ENCODE results near the gene LEP. TPM values are rescaled to one million over a fixed set of nuclear protein-coding genes. Genes with fewer than 3 reads are reported as not detected.

Gene LEP
- total RNA-seq, 1 experiment from 2014 or later = not detected

- H3K23ac ChIP-seq (ENCODE audit: insufficient read length, low read depth, low read length) = no peak overlapping the region
- no peak overlapping the region for H4K91ac ChIP-seq (ENCODE audit: insufficient read length, low read depth, low read length)
- no peak overlapping the region for H2AFZ ChIP-seq (ENCODE audit: low read length)
- H3K27ac ChIP-seq (ENCODE audit: insufficient read length, low read depth, low read length) = no peak overlapping the region
- no peak overlapping the region for H3K4me2 ChIP-seq (ENCODE audit: insufficient read depth, insufficient read length, low read length)
- H3K56ac ChIP-seq (ENCODE audit: insufficient read length, low read depth, low read length) = no peak overlapping the region
- H2BK15ac ChIP-seq (ENCODE audit: low read depth, low read length) = no peak overlapping the region
- no peak overlapping the region for H4K8ac ChIP-seq (replicated peaks; ENCODE audit: insufficient read length, low read depth, low read length)
- peaks cover 20 to 25% of the 10 kb centered on the region in 2 experiments for H3K4me1 Mint-ChIP-seq
- H3K9ac ChIP-seq (ENCODE audit: extremely low read depth, insufficient read length, low read length) = no peak overlapping the region
- no peak overlapping the region for H3K4ac ChIP-seq (ENCODE audit: low read depth, low read length)
- no peak overlapping the region for H2BK5ac ChIP-seq (ENCODE audit: insufficient read length, low read length)
- peaks cover 8 to 21% (median 10%) of the 10 kb centered on the region in 3 experiments for H3K36me3 Mint-ChIP-seq (ENCODE audit: insufficient read depth in 1 of 3, low read depth in 3 of 3)
- H3T11ph ChIP-seq (ENCODE audit: low read length) = no peak overlapping the region
- no peaks in the 10 kb centered on the region for H3K79me1 ChIP-seq (ENCODE audit: insufficient read depth, low read depth, low read length, poor library complexity, severe bottlenecking)
- no peak overlapping the region for H2BK120ac ChIP-seq (ENCODE audit: low read depth, low read length, poor library complexity, severe bottlenecking)
- H2BK12ac ChIP-seq (ENCODE audit: insufficient read length, low read depth, low read length) = no peak overlapping the region
- H3K4me3 Mint-ChIP-seq = no peak overlapping the region; a peak in 1 of 5 replicates
- H3K9me3 Mint-ChIP-seq = peaks cover 28% of the 10 kb centered on the region in 2 experiments
- no CpG with 5 or more reads among the region's 4 CpGs for WGBS (ENCODE audit: extremely low coverage, insufficient read length, low lambda C conversion rate)
- no peaks in the 10 kb centered on the region for H3K79me2 ChIP-seq (ENCODE audit: insufficient read depth, low read length)
- no peak overlapping the region for H4K5ac ChIP-seq (ENCODE audit: insufficient read length, low read depth, low read length)
- no peak overlapping the region for H3K27ac Mint-ChIP-seq
- peaks cover 68% of the 10 kb centered on the region for H3K27me3 Mint-ChIP-seq (ENCODE audit: low read depth)
- no peak overlapping the region for H2AK5ac ChIP-seq (ENCODE audit: insufficient read length, low read length)
- peaks cover 15% of the 10 kb centered on the region for H3K27me3 ChIP-seq (ENCODE audit: insufficient read depth, low read length)
- no peak overlapping the region for H3K18ac ChIP-seq (ENCODE audit: insufficient read length, low read depth, low read length)
- H3K23me2 ChIP-seq (ENCODE audit: insufficient read length, low read depth, low read length, poor library complexity, severe bottlenecking) = peaks cover 5% of the 10 kb centered on the region
- H2BK20ac ChIP-seq (ENCODE audit: low read depth, low read length, poor library complexity, severe bottlenecking) = no peak overlapping the region
- H3K14ac ChIP-seq (ENCODE audit: insufficient read depth, low read length) = no peak overlapping the region
- TF ChIP-seq CTCF (conservative IDR thresholded peaks at IDR 0.05) = no peak
- no peaks in the 10 kb centered on the region for H3K9me3 ChIP-seq (ENCODE audit: control insufficient read depth, low read depth, low read length)
- no peaks in the 10 kb centered on the region for H4K20me1 ChIP-seq (ENCODE audit: control insufficient read depth, insufficient read depth, insufficient read length)
- DNase-seq = peak; percentile 15
- 0 out of 2 replicates have a peak, but pooled peaks cover 4% of the 10 kb centered on the region for H3K4me1 ChIP-seq (ENCODE audit: insufficient read depth, low read length)
These were observed 43.0 kb upstream of the LEP start for GRCh38 chr7:128197989-128198580.

Data from H9 (cell line).